ENCODE results near the gene NEURL1. TPM values are rescaled to one million over a fixed set of nuclear protein-coding genes. Genes with fewer than 3 reads are reported as not detected.
A peak's percentile ranks its signal among the peaks of the same experiment; 100 is the strongest.

Gene NEURL1
- total RNA-seq, 4 donors from 2014 or later = 67.6 to 147 (median 110) TPM

- Histone ChIP-seq H3K4me1 (peaks cover 40 to 55% of the 10 kb centered on the region in 2 donors), H3K4me3 (no peak overlapping the region), H3K9me3 (no peaks in the 10 kb centered on the region), H3K36me3 (no peaks in the 10 kb centered on the region), H3K27me3 (no peaks in the 10 kb centered on the region), H3K27ac (peak overlapping the region; percentile 34 to 92 (median 89))
- in situ Hi-C loops (cut with MboI; ENCODE audit: low sequenced_read_pairs in 4 of 4) = loop anchor here in 2 of 4 donors (25.0 kb wide), 2 partner anchors 170 to 280 kb away; partner anchors contain the start of gene SH3PXD2A (in 1 of the 2)
- intact Hi-C loops (cut with DNase I; ENCODE audit: low total_unique reads) = no loop called here
- ATAC-seq = no peak
- DNase-seq = no peak
- TF ChIP-seq CTCF (IDR thresholded peaks at IDR 0.05 in 4 of 5, conservative IDR thresholded peaks at IDR 0.05 in 1 of 5) (no peak), POLR2A (IDR thresholded peaks at IDR 0.05) (no peak)
These were observed 89.0 kb downstream of the NEURL1 start for GRCh38 chr10:103582331-103583123.

- intact Hi-C loops (cut with DNase I; ENCODE audit: low total_unique reads) = no loop called here
- Histone ChIP-seq H3K36me3 (no peaks in the 10 kb centered on the region), H3K9me3 (no peaks in the 10 kb centered on the region), H3K4me3 (peak overlapping the region in 3 of 4 donors; percentile 20 to 37 (median 26)), H3K27ac (no peak overlapping the region), H3K27me3 (no peaks in the 10 kb centered on the region), H3K4me1 (peaks cover 37 to 54% of the 10 kb centered on the region in 2 donors)
- ATAC-seq (no peak), DNase-seq (no peak)
- TF ChIP-seq POLR2A (IDR thresholded peaks at IDR 0.05) (no peak), CTCF (IDR thresholded peaks at IDR 0.05 in 4 of 5, conservative IDR thresholded peaks at IDR 0.05 in 1 of 5) (no peak)
- in situ Hi-C loops (cut with MboI; ENCODE audit: low sequenced_read_pairs in 4 of 4) = loop anchor here in 2 of 4 donors (25.0 kb wide), 2 partner anchors 172 to 278 kb away; partner anchors contain the start of gene SH3PXD2A (in 1 of the 2)
These were observed 90.3 kb downstream of the NEURL1 start for GRCh38 chr10:103583871-103584215.

GRCh38 chr10:103584216-103585010 lies 90.9 kb downstream of the NEURL1 start:
- intact Hi-C loops (cut with DNase I; ENCODE audit: low total_unique reads) (no loop called here), in situ Hi-C loops (cut with MboI; ENCODE audit: low sequenced_read_pairs in 4 of 4) (loop anchor here in 2 of 4 donors (25.0 kb wide), 2 partner anchors 172 to 278 kb away; partner anchors contain the start of gene SH3PXD2A (in 1 of the 2))
- DNase-seq (no peak), ATAC-seq (no peak)
- Histone ChIP-seq H3K4me1 (peaks cover 32 to 48% of the 10 kb centered on the region in 2 donors), H3K27ac (no peak overlapping the region), H3K9me3 (no peaks in the 10 kb centered on the region), H3K36me3 (no peaks in the 10 kb centered on the region), H3K4me3 (peak overlapping the region; percentile 20 to 49 (median 32)), H3K27me3 (no peaks in the 10 kb centered on the region)
- TF ChIP-seq POLR2A (IDR thresholded peaks at IDR 0.05) (no peak), CTCF (IDR thresholded peaks at IDR 0.05 in 4 of 5, conservative IDR thresholded peaks at IDR 0.05 in 1 of 5) (no peak)

- Histone ChIP-seq H3K4me1 (peaks cover 26 to 43% of the 10 kb centered on the region in 2 donors), H3K27ac (no peak overlapping the region), H3K9me3 (no peaks in the 10 kb centered on the region), H3K4me3 (peak overlapping the region in 1 of 4 donors; percentile 26), H3K36me3 (no peaks in the 10 kb centered on the region), H3K27me3 (no peaks in the 10 kb centered on the region)
- intact Hi-C loops (cut with DNase I; ENCODE audit: low total_unique reads) = no loop called here
- DNase-seq (no peak), ATAC-seq (no peak)
- TF ChIP-seq POLR2A (IDR thresholded peaks at IDR 0.05) = no peak
- TF ChIP-seq CTCF (IDR thresholded peaks at IDR 0.05 in 4 of 5, conservative IDR thresholded peaks at IDR 0.05 in 1 of 5) = no peak
- in situ Hi-C loops (cut with MboI; ENCODE audit: low sequenced_read_pairs in 4 of 4) = loop anchor here in 2 of 4 donors (25.0 kb wide), 2 partner anchors 173 to 277 kb away; partner anchors contain the start of gene SH3PXD2A (in 1 of the 2)
These were observed 91.5 kb downstream of the NEURL1 start for GRCh38 chr10:103585011-103585405.
